Kidney capillary endothelial cell (primary cell): ENCODE data around the gene E2F3.

Source experiments
- DNase-seq: peaks from one replicate; pipeline ENCODE4 v3.0.0-alpha.2; 2018; ENCODE audit warnings: low spot score

The E2F3 gene

GRCh38 chr6:20533746-20534294 is 132.1 kb downstream of the E2F3 start:
- DNase-seq, result no peak

GRCh38 chr6:20534295-20535262 is 132.9 kb downstream of the E2F3 start, which contains the start of gene CDKAL1:
CDKAL1 (plus strand) TSS chr6:20534457; CDS start chr6:20546351, 11,894 bp downstream.
- DNase-seq, result peak; percentile 86

GRCh38 chr6:20538131-20538662 is 136.5 kb downstream of the E2F3 start:
- no peak for DNase-seq

GRCh38 chr6:20538907-20539306 is 137.2 kb downstream of the E2F3 start:
- no peak for DNase-seq

DNA sequence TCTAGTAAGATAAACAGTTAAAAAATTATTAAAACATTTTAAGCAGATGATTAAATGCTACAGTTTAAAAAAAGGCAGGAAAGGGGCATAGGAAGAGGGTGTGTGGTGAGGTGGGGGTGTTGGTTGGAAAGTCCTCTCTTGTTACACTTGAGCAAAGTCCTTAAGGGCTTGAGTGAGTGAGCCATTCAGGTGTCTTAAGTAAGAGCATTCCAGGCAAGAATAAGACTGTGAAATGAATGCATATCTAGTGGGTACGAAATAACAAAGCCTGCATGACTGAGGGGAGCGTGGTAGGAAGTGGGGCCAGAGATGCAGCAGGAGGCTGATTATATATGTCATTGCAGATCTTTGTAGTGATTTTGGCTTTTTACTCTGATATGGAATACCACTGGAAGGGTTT is 137.7 kb downstream of the E2F3 start:
- DNase-seq, result no peak

GRCh38 chr6:20540683-20541082 is 139.0 kb downstream of the E2F3 start:
- no peak for DNase-seq

- DNase-seq, result no peak
Observed at GRCh38 chr6:20541382-20541781, 139.7 kb downstream of the E2F3 start.

DNA sequence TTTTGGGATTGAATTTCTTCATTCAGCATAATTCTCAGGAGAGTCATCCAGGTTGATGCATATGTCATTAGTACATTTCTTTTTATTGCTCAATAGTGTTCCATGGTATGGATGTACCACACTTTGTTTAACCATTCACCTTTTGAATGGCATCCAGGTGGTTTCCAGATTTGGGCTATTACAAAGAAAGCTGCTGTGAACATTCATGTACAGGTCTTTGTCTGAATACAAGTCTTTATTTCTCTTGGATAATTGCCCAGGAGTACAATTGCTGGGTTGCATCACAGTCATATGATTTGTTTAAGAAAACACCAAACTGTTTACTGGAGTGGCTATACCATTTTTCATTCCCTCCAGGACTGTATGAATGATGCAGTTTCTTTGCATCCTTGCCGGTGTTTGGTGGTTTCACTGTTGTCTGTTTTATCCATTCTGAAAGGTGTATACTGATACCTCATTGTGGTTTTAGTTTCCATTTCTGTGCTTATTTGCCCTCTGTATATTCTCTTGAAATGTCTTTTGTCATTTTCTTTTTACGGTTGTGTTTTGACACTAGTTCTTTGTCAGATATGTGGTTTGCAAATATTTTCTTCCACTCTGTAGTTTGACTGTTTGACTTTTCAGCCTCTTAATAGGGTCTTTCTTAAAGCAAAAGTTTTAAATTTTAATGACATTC is 141.4 kb downstream of the E2F3 start:
- no peak for DNase-seq
